Suprapubic skin (tissue), 4 donors: ENCODE results near the gene CUL1.

ENCODE experiments used
- POLR2A ChIP-seq, 2 donors: fragments of 450-650 bp; IDR thresholded peaks; one replicate each; pipeline ENCODE4 v1.6.1; 2017; ENCODE audit warnings: antibody characterized with exemption in 2 of 2, mild to moderate bottlenecking in 2 of 2, moderate library complexity in 2 of 2
- POLR2AphosphoS5 ChIP-seq, 3 donors: sonication (generic); formaldehyde crosslinking; IDR thresholded peaks; one replicate each; pipeline ENCODE4 v1.6.1; 2017; ENCODE audit warnings: antibody characterized with exemption in 3 of 3
- TF ChIP-seq, protein P1 (sequence below), 2 donors: fragments of 200-600 bp in 1 of 2; fragments of 450-650 bp in 1 of 2; sonication (generic) in 1 of 2; IDR thresholded peaks; one replicate each; pipeline ENCODE4 v1.5.1; 2016 to 2019; ENCODE audit warnings: antibody characterized with exemption in 2 of 2, mild to moderate bottlenecking in 1 of 2, moderate library complexity in 1 of 2

DNA sequence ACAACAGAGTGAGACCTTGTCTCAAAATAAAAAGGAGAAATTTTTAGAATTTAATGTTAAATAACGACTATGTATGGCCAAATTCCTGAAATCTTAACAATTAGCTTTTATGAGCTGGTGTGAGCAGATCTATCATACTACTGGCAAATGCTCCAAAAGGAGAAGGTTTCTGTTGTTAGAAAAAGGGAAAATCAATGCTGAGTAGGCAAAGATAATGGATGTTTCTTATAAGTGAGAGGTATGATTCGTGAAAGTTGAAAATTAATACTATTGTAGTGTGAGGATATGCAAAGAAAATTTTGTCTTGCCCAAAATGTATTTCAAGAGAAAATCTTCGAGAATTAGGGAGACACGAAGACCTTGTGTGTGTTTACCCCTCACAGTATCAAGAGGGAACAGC is 40.8 kb upstream of the CUL1 start:
- TF ChIP-seq, protein P1, sequence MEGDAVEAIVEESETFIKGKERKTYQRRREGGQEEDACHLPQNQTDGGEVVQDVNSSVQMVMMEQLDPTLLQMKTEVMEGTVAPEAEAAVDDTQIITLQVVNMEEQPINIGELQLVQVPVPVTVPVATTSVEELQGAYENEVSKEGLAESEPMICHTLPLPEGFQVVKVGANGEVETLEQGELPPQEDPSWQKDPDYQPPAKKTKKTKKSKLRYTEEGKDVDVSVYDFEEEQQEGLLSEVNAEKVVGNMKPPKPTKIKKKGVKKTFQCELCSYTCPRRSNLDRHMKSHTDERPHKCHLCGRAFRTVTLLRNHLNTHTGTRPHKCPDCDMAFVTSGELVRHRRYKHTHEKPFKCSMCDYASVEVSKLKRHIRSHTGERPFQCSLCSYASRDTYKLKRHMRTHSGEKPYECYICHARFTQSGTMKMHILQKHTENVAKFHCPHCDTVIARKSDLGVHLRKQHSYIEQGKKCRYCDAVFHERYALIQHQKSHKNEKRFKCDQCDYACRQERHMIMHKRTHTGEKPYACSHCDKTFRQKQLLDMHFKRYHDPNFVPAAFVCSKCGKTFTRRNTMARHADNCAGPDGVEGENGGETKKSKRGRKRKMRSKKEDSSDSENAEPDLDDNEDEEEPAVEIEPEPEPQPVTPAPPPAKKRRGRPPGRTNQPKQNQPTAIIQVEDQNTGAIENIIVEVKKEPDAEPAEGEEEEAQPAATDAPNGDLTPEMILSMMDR (IDR thresholded peaks at IDR 0.05) = no peak
- TF ChIP-seq POLR2A (IDR thresholded peaks at IDR 0.05) (no peak), POLR2AphosphoS5 (IDR thresholded peaks at IDR 0.05) (no peak)
